22Rv1 (cell line): ENCODE results near the gene ZNF57.

Source experiments
- H3K27ac ChIP-seq: fragments of 450-650 bp; 2 replicates; pipeline ENCODE4 v1.5.1; 2017
- CTCF ChIP-seq: fragments of 450-650 bp; IDR thresholded peaks from 2 replicates; pipeline ENCODE4 v1.5.1; 2017; ENCODE audit warnings: mild to moderate bottlenecking
- ZFX ChIP-seq: fragments of 450-650 bp; IDR thresholded peaks from 2 replicates; pipeline ENCODE4 v1.6.1; 2017; ENCODE audit warnings: antibody characterized with exemption, borderline replicate concordance

ZNF57 gene

GRCh38 chr19:2900296-2901252, at the start of gene ZNF57:
TSS of gene ZNF57 (plus strand) at chr19:2900928. CDS start at chr19:2901046, 118 bp downstream.
- H3K27ac ChIP-seq, result peak within 1 kb of the TSS; percentile 83
- TF ChIP-seq ZFX (no peak), CTCF (no peak)

- TF ChIP-seq ZFX (no peak), CTCF (no peak)
- H3K27ac ChIP-seq, result no peak overlapping the region
Observed at GRCh38 chr19:2852598-2852997, 48.1 kb upstream of the ZNF57 start.

GRCh38 chr19:2853015-2853606, 47.6 kb upstream of the ZNF57 start:
- H3K27ac ChIP-seq, result no peak overlapping the region
- TF ChIP-seq ZFX (no peak), CTCF (no peak)

GRCh38 chr19:2854849-2855248, 45.9 kb upstream of the ZNF57 start:
- H3K27ac ChIP-seq, result no peak overlapping the region

GRCh38 chr19:2856457-2857050, 44.2 kb upstream of the ZNF57 start:
- TF ChIP-seq ZFX, result no peak
- no peak for TF ChIP-seq CTCF
- no peak overlapping the region for H3K27ac ChIP-seq

More at GRCh38 chr19:2854849-2855248, 45.9 kb upstream of the ZNF57 start:
- no peak for TF ChIP-seq CTCF
- TF ChIP-seq ZFX, result no peak

GRCh38 chr19:2858864-2859263, 41.9 kb upstream of the ZNF57 start:
- TF ChIP-seq ZFX, result no peak
- no peak for TF ChIP-seq CTCF
- H3K27ac ChIP-seq, result no peak overlapping the region
